ENCODE measurements around the gene LYRM7. TPM values are rescaled to one million over a fixed set of nuclear protein-coding genes. Genes with fewer than 3 reads are reported as not detected.

LYRM7 gene
- total and polyA plus RNA-seq, 12 donors: 5.3 to 31.5 (median 23.9) TPM

GRCh38 chr5:131211669-131212068 lies 40.9 kb downstream of the LYRM7 start:
- no peak overlapping the region for H3K27ac ChIP-seq
- no peak overlapping the region for H3K4me3 ChIP-seq
- no peak for DNase-seq
- TF ChIP-seq CTCF (IDR thresholded peaks at IDR 0.05): no peak
- intact Hi-C loops (cut with DNase I): no loop called here
- ATAC-seq: no peak
- no peaks in the 10 kb centered on the region for H3K9me3 ChIP-seq
- H3K27me3 ChIP-seq: no peaks in the 10 kb centered on the region
- H3K36me3 ChIP-seq: no peaks in the 10 kb centered on the region
- 94 to 95% methylated on average over 5 of the region's 5 CpGs for WGBS, 2 donors
- H3K4me1 ChIP-seq: peaks cover 0 to 23% (median 0%) of the 10 kb centered on the region in 9 donors

GRCh38 chr5:131212471-131213021 lies 41.8 kb downstream of the LYRM7 start:
- DNase-seq: no peak
- Histone ChIP-seq H3K4me3 (no peak overlapping the region), H3K27me3 (no peaks in the 10 kb centered on the region), H3K27ac (peak overlapping the region in 1 of 10 donors; percentile 51), H3K4me1 (peaks cover 0 to 23% (median 0%) of the 10 kb centered on the region in 9 donors), H3K36me3 (no peaks in the 10 kb centered on the region), H3K9me3 (no peaks in the 10 kb centered on the region)
- ATAC-seq: no peak
- no peak for TF ChIP-seq CTCF (IDR thresholded peaks at IDR 0.05)
- WGBS, 2 donors: 77 to 85% methylated on average over 5 of the region's 5 CpGs
- intact Hi-C loops (cut with DNase I): no loop called here

DNA sequence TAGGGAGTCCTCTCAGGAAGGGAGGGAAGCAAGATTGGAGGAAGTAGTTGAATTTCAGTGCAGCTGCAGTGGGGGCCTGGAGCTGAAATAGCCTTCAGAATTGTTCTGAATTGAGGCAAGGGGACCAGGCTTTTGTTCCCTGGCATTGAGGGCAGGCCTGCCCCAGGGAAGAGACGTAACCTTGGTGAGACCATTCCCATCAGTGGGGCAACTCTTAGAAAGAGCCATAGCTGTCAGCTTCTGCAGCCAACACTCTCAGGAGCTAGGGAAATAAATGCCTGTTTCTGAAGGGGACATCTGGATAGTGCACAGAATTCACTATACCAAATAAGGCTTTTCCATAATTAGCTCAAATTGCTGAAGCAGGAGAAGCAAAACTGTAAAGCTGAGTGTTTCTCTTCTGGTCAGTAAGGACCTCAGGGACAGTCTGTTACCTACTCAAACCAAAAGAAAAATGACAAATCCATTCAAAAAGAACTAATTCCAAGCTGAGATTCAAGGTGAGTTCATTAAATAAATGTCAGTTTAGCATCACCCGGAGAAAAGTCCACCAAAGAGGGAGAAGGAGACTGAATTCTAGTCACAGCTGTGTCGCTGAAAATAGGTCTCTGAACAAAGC lies 44.0 kb downstream of the LYRM7 start:
- intact Hi-C loops (cut with DNase I): no loop called here
- H3K27ac ChIP-seq: peak overlapping the region in 1 of 10 donors; percentile 6
- no peaks in the 10 kb centered on the region for H3K9me3 ChIP-seq
- H3K4me3 ChIP-seq: no peak overlapping the region
- no peaks in the 10 kb centered on the region for H3K27me3 ChIP-seq
- H3K36me3 ChIP-seq: no peaks in the 10 kb centered on the region
- DNase-seq: no peak
- TF ChIP-seq CTCF (IDR thresholded peaks at IDR 0.05): no peak
- WGBS, 2 donors: 58 to 65% methylated on average over 3 of the region's 3 CpGs
- peaks cover 0 to 15% (median 0%) of the 10 kb centered on the region in 9 donors for H3K4me1 ChIP-seq
- no peak for ATAC-seq

- WGBS, 2 donors: 95 to 98% methylated on average over 4 of the region's 4 CpGs
- no peak for TF ChIP-seq CTCF (IDR thresholded peaks at IDR 0.05)
Observed at GRCh38 chr5:131217791-131218190, 47.0 kb downstream of the LYRM7 start.

More at GRCh38 chr5:131217791-131218190, 47.0 kb downstream of the LYRM7 start:
- DNase-seq (no peak), ATAC-seq (no peak)
- Histone ChIP-seq H3K36me3 (no peaks in the 10 kb centered on the region), H3K4me1 (peaks cover 0 to 6% (median 0%) of the 10 kb centered on the region in 9 donors), H3K4me3 (no peak overlapping the region), H3K27me3 (no peaks in the 10 kb centered on the region), H3K27ac (no peak overlapping the region), H3K9me3 (no peaks in the 10 kb centered on the region)
- intact Hi-C loops (cut with DNase I): no loop called here
